ENCODE measurements around the gene SMIM44.
A peak's percentile ranks its signal among the peaks of the same experiment; 100 is the strongest.
"Not testable (repeated sequence)": the region's sequence is repeated elsewhere in the genome, so short reads cannot be mapped to it uniquely, and the experiment has no call there.

Gene SMIM44

GRCh38 chr19:3452171-3452941, 30.9 kb downstream of the SMIM44 start:
- FAIRE-seq: no peak
- no peak for DNase-seq (ENCODE audit: insufficient read length)
- no peak for TF ChIP-seq TAF1 (IDR thresholded peaks at IDR 0.05; ENCODE audit: borderline replicate concordance, low read depth, low read length)
- TF ChIP-seq POLR2AphosphoS5 (IDR thresholded peaks at IDR 0.05; ENCODE audit: low read depth, low read length): no peak
- TF ChIP-seq POLR2A (IDR thresholded peaks at IDR 0.05; ENCODE audit: low read depth, low read length): no peak

GRCh38 chr19:3451451-3451866, 31.8 kb downstream of the SMIM44 start:
- FAIRE-seq (no peak), DNase-seq (ENCODE audit: insufficient read length) (no peak)
- TF ChIP-seq POLR2A (IDR thresholded peaks at IDR 0.05; ENCODE audit: low read depth, low read length) (no peak), POLR2AphosphoS5 (IDR thresholded peaks at IDR 0.05; ENCODE audit: low read depth, low read length) (no peak), TAF1 (IDR thresholded peaks at IDR 0.05; ENCODE audit: borderline replicate concordance, low read depth, low read length) (no peak)

GRCh38 chr19:3450796-3451411, 32.3 kb downstream of the SMIM44 start:
- no peak for TF ChIP-seq TAF1 (IDR thresholded peaks at IDR 0.05; ENCODE audit: borderline replicate concordance, low read depth, low read length)
- no peak for TF ChIP-seq POLR2A (IDR thresholded peaks at IDR 0.05; ENCODE audit: low read depth, low read length)
- no peak for TF ChIP-seq POLR2AphosphoS5 (IDR thresholded peaks at IDR 0.05; ENCODE audit: low read depth, low read length)
- FAIRE-seq (peak; percentile 83), DNase-seq (ENCODE audit: insufficient read length) (no peak)

- DNase-seq (ENCODE audit: insufficient read length) (no peak), FAIRE-seq (no peak)
- TF ChIP-seq POLR2A (IDR thresholded peaks at IDR 0.05; ENCODE audit: low read depth, low read length): no peak
- TF ChIP-seq POLR2AphosphoS5 (IDR thresholded peaks at IDR 0.05; ENCODE audit: low read depth, low read length): no peak
- TF ChIP-seq TAF1 (IDR thresholded peaks at IDR 0.05; ENCODE audit: borderline replicate concordance, low read depth, low read length): no peak
These were observed 34.5 kb downstream of the SMIM44 start for GRCh38 chr19:3448616-3449334.

GRCh38 chr19:3446657-3447056, 36.6 kb downstream of the SMIM44 start:
- DNase-seq (ENCODE audit: insufficient read length); FAIRE-seq: not testable (repeated sequence)

- no peak for DNase-seq (ENCODE audit: insufficient read length)
- TF ChIP-seq TAF1 (IDR thresholded peaks at IDR 0.05; ENCODE audit: borderline replicate concordance, low read depth, low read length) (no peak), POLR2A (IDR thresholded peaks at IDR 0.05; ENCODE audit: low read depth, low read length) (no peak), POLR2AphosphoS5 (IDR thresholded peaks at IDR 0.05; ENCODE audit: low read depth, low read length) (no peak)
- no peak for FAIRE-seq
These were observed 38.5 kb downstream of the SMIM44 start for GRCh38 chr19:3444695-3445234.

- DNase-seq (ENCODE audit: insufficient read length) (no peak), FAIRE-seq (no peak)
- TF ChIP-seq POLR2A (IDR thresholded peaks at IDR 0.05; ENCODE audit: low read depth, low read length) (no peak), POLR2AphosphoS5 (IDR thresholded peaks at IDR 0.05; ENCODE audit: low read depth, low read length) (no peak), TAF1 (IDR thresholded peaks at IDR 0.05; ENCODE audit: borderline replicate concordance, low read depth, low read length) (no peak)
These were observed 39.2 kb downstream of the SMIM44 start for GRCh38 chr19:3443840-3444694.

GRCh38 chr19:3442487-3443071, 40.7 kb downstream of the SMIM44 start:
- TF ChIP-seq TAF1 (IDR thresholded peaks at IDR 0.05; ENCODE audit: borderline replicate concordance, low read depth, low read length) (no peak), POLR2A (IDR thresholded peaks at IDR 0.05; ENCODE audit: low read depth, low read length) (no peak), POLR2AphosphoS5 (IDR thresholded peaks at IDR 0.05; ENCODE audit: low read depth, low read length) (no peak)
- FAIRE-seq (no peak), DNase-seq (ENCODE audit: insufficient read length) (no peak)

GRCh38 chr19:3441986-3442329, 41.3 kb downstream of the SMIM44 start:
- DNase-seq (ENCODE audit: insufficient read length) (no peak), FAIRE-seq (no peak)

GRCh38 chr19:3441089-3441985, 41.9 kb downstream of the SMIM44 start:
- no peak for TF ChIP-seq POLR2A (IDR thresholded peaks at IDR 0.05; ENCODE audit: low read depth, low read length)
- no peak for TF ChIP-seq POLR2AphosphoS5 (IDR thresholded peaks at IDR 0.05; ENCODE audit: low read depth, low read length)
- no peak for TF ChIP-seq TAF1 (IDR thresholded peaks at IDR 0.05; ENCODE audit: borderline replicate concordance, low read depth, low read length)
- DNase-seq (ENCODE audit: insufficient read length): no peak
- FAIRE-seq: no peak

More at GRCh38 chr19:3441986-3442329, 41.3 kb downstream of the SMIM44 start:
- TF ChIP-seq POLR2A (IDR thresholded peaks at IDR 0.05; ENCODE audit: low read depth, low read length) (no peak), TAF1 (IDR thresholded peaks at IDR 0.05; ENCODE audit: borderline replicate concordance, low read depth, low read length) (no peak), POLR2AphosphoS5 (IDR thresholded peaks at IDR 0.05; ENCODE audit: low read depth, low read length) (no peak)
